ENCODE results near the gene LPAR3. TPM values are rescaled to one million over a fixed set of nuclear protein-coding genes. Genes with fewer than 3 reads are reported as not detected.

Gene LPAR3
- polyA plus RNA-seq, 1 of the 3 experiments (the other 2 are of a cell fraction) = 0.08 TPM

DNA sequence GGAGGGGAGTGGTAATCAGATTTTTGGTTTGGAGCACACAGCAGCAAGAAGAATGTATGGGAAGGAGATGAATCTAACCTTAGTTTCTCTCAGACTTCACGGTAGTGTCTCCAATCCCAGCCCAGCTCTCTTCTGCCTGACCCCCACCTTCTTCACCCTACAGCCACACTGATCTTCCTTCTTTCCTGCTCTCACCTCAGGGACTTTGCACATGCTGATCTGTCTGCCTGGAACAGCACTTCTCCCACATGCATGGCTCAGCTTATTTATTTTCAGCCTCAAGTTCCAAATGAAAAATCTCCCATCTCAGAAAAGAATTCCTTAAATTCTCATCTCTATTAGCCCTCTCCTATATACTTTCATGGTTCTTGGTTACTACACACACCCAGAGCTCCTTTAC, 48.8 kb upstream of the LPAR3 start:
- TF ChIP-seq FOXM1 (IDR thresholded peaks at IDR 0.05; ENCODE audit: low read depth) (no peak), RAD21 (IDR thresholded peaks at IDR 0.05; ENCODE audit: low read length) (no peak), TAF1 (IDR thresholded peaks at IDR 0.05; ENCODE audit: borderline replicate concordance, low read depth, low read length) (no peak), MEF2A (IDR thresholded peaks at IDR 0.05; ENCODE audit: borderline replicate concordance, low read depth) (no peak), RXRA (IDR thresholded peaks at IDR 0.05; ENCODE audit: borderline replicate concordance, low read depth) (no peak), MXI1 (IDR thresholded peaks at IDR 0.05; ENCODE audit: low read depth, low read length) (no peak), EP300 (IDR thresholded peaks at IDR 0.05; ENCODE audit: borderline replicate concordance in 1 of 2, low read depth in 1 of 2, low read length in 1 of 2) (no peak), EZH2phosphoT487 (IDR thresholded peaks at IDR 0.05; ENCODE audit: borderline replicate concordance, low read depth) (no peak), NRF1 (IDR thresholded peaks at IDR 0.05; ENCODE audit: low read depth, low read length) (no peak), CHD2 (IDR thresholded peaks at IDR 0.05; ENCODE audit: low read length, partially characterized antibody) (no peak), ELF1 (IDR thresholded peaks at IDR 0.05) (no peak), SMC3 (IDR thresholded peaks at IDR 0.05; ENCODE audit: low read depth, low read length) (no peak), POLR2AphosphoS5 (IDR thresholded peaks at IDR 0.05; ENCODE audit: low read depth, low read length) (no peak), JUND (IDR thresholded peaks at IDR 0.05) (no peak)
- TF ChIP-seq, protein P1, sequence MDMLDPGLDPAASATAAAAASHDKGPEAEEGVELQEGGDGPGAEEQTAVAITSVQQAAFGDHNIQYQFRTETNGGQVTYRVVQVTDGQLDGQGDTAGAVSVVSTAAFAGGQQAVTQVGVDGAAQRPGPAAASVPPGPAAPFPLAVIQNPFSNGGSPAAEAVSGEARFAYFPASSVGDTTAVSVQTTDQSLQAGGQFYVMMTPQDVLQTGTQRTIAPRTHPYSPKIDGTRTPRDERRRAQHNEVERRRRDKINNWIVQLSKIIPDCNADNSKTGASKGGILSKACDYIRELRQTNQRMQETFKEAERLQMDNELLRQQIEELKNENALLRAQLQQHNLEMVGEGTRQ (IDR thresholded peaks at IDR 0.05; ENCODE audit: borderline replicate concordance, low read depth, low read length) = no peak
- TF ChIP-seq, protein P2, sequence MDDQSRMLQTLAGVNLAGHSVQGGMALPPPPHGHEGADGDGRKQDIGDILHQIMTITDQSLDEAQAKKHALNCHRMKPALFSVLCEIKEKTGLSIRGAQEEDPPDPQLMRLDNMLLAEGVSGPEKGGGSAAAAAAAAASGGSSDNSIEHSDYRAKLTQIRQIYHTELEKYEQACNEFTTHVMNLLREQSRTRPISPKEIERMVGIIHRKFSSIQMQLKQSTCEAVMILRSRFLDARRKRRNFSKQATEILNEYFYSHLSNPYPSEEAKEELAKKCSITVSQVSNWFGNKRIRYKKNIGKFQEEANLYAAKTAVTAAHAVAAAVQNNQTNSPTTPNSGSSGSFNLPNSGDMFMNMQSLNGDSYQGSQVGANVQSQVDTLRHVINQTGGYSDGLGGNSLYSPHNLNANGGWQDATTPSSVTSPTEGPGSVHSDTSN (IDR thresholded peaks at IDR 0.05) = no peak
- ChIA-PET POLR2A (no interaction called here), CTCF (interaction anchor here (1.3 to 9.9 kb wide), 2 partner anchors 169 to 314 kb away, joined by 4 to 193 read pairs; partner anchors contain the start of gene C1orf52)
- peaks cover 7% of the 10 kb centered on the region for H3K27me3 ChIP-seq (ENCODE audit: insufficient read depth)
- H3K27ac ChIP-seq (ENCODE audit: low read depth in 2 of 2, low read length in 1 of 2) = no peak overlapping the region
- DNase-seq = no peak
- H4K20me1 ChIP-seq (ENCODE audit: insufficient read depth) = no peaks in the 10 kb centered on the region
- H3K79me2 ChIP-seq (ENCODE audit: insufficient read depth) = no peaks in the 10 kb centered on the region
- H3K36me3 ChIP-seq (replicated peaks in 1 of 2; ENCODE audit: control insufficient read depth in 1 of 2, insufficient read depth in 2 of 2, low read length in 1 of 2) = no peaks in the 10 kb centered on the region
- H3K9me3 ChIP-seq = no peaks in the 10 kb centered on the region
- H3F3A ChIP-seq (replicated peaks; ENCODE audit: insufficient read depth) = peaks cover 3% of the 10 kb centered on the region
- WGBS (ENCODE audit: low lambda C conversion rate) = 94% methylated on average over 1 of the region's 1 CpG
- no peak overlapping the region for H3K9ac ChIP-seq
- no peak overlapping the region for H3K4me2 ChIP-seq
- no peak overlapping the region for H3K4me3 ChIP-seq (ENCODE audit: low read depth in 2 of 2, low read length in 1 of 2)
- H3K4me1 ChIP-seq (ENCODE audit: control insufficient read depth in 1 of 2, insufficient read depth in 2 of 2, low read depth in 1 of 2, low read length in 1 of 2) = no peaks in the 10 kb centered on the region; a peak in 1 of 4 replicates
- no peaks in the 10 kb centered on the region for H3K9me2 ChIP-seq
- no peak overlapping the region for H2AFZ ChIP-seq (ENCODE audit: low read depth)

DNA sequence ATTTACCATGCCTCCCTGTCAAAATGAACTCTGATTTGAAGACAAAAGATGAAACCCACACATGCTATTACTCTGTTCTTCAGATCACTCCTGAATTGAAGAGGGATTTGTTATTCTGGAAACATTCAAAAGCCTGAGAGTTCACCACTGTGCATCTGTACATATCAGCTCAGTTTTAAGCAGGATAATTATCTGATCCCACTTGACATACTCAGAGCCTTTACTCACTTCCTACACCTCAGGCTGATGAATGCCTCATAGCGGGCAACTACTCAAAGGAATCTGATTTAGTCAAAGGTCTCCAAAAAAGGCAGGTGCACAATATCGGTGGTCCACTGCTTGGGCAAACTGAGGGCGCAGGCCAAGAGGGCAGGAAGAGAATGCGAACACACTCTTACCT, 47.5 kb upstream of the LPAR3 start:
- Histone ChIP-seq H3K4me3 (ENCODE audit: low read depth in 2 of 2, low read length in 1 of 2) (no peak overlapping the region), H3K36me3 (replicated peaks in 1 of 2; ENCODE audit: control insufficient read depth in 1 of 2, insufficient read depth in 2 of 2, low read length in 1 of 2) (no peaks in the 10 kb centered on the region), H3K4me2 (no peak overlapping the region), H3K27me3 (ENCODE audit: insufficient read depth) (peaks cover 7% of the 10 kb centered on the region), H3K4me1 (ENCODE audit: control insufficient read depth in 1 of 2, insufficient read depth in 2 of 2, low read depth in 1 of 2, low read length in 1 of 2) (no peaks in the 10 kb centered on the region; a peak in 1 of 4 replicates), H4K20me1 (ENCODE audit: insufficient read depth) (no peaks in the 10 kb centered on the region), H3K9me2 (no peaks in the 10 kb centered on the region), H3K9ac (no peak overlapping the region), H2AFZ (ENCODE audit: low read depth) (no peak overlapping the region), H3K27ac (ENCODE audit: low read depth in 2 of 2, low read length in 1 of 2) (no peak overlapping the region), H3K79me2 (ENCODE audit: insufficient read depth) (no peaks in the 10 kb centered on the region), H3K9me3 (no peaks in the 10 kb centered on the region), H3F3A (replicated peaks; ENCODE audit: insufficient read depth) (no peaks in the 10 kb centered on the region)
- ChIA-PET CTCF (interaction anchor here (9.9 kb wide), 1 partner anchor 315 kb away, joined by 193 read pairs; the partner anchor contains the start of gene C1orf52), POLR2A (no interaction called here)
- DNase-seq = no peak
- 66% methylated on average over 4 of the region's 4 CpGs for WGBS (ENCODE audit: low lambda C conversion rate)
- TF ChIP-seq, protein P2 (IDR thresholded peaks at IDR 0.05) = no peak
- TF ChIP-seq, protein P3, sequence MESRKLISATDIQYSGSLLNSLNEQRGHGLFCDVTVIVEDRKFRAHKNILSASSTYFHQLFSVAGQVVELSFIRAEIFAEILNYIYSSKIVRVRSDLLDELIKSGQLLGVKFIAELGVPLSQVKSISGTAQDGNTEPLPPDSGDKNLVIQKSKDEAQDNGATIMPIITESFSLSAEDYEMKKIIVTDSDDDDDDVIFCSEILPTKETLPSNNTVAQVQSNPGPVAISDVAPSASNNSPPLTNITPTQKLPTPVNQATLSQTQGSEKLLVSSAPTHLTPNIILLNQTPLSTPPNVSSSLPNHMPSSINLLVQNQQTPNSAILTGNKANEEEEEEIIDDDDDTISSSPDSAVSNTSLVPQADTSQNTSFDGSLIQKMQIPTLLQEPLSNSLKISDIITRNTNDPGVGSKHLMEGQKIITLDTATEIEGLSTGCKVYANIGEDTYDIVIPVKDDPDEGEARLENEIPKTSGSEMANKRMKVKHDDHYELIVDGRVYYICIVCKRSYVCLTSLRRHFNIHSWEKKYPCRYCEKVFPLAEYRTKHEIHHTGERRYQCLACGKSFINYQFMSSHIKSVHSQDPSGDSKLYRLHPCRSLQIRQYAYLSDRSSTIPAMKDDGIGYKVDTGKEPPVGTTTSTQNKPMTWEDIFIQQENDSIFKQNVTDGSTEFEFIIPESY (IDR thresholded peaks at IDR 0.05; ENCODE audit: borderline replicate concordance, low read depth) = no peak
- TF ChIP-seq POLR2AphosphoS5 (IDR thresholded peaks at IDR 0.05; ENCODE audit: low read depth, low read length) = no peak

Data from SK-N-SH (cell line).